ENCODE data around the gene NPAS3. TPM values are rescaled to one million over a fixed set of nuclear protein-coding genes. Genes with fewer than 3 reads are reported as not detected.

Gene NPAS3
- total and polyA plus RNA-seq, 2 of the 8 experiments (the other 6 are each of a cell fraction or from before 2014, with no cell fraction given): 0.11 to 0.60 TPM

DNA sequence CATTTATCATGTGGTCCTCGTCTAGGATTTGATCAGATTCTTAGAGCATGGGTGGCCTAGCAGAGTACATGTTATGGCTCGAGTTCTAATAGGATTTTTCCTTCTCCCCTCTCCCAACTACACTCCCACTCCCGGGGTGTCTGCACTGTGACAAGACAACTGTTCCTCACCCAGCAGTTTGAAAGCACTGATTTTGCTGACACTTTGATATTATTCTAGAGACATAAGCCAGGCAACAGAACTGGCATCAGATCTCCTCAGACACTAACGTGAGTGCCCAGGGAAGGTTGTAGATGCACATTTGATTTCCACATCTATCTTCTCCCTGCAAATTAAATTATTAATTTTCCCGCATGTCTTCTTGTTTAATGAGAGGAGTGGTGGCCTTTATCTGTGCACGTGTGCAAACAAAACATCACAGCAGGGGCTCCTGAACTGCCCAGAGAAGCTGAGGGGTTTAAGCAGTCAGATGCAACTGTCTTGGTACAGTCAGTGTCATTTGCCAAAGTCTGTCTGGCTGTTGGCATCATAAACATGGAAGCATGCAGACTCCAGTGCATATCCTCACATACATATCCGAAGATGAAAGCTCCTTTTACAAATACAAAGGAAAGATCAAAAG is 491.8 kb downstream of the NPAS3 start:
- no peaks in the 10 kb centered on the region for H3K4me1 ChIP-seq (replicated peaks in 1 of 4; ENCODE audit: control insufficient read depth in 3 of 4, insufficient read depth in 4 of 4, low read length in 3 of 4)
- no peak overlapping the region for H3K4ac ChIP-seq (replicated peaks; ENCODE audit: insufficient read length, low read depth, low read length)
- H3K14ac ChIP-seq (ENCODE audit: insufficient read length): no peak overlapping the region
- no peak overlapping the region for H2BK5ac ChIP-seq (ENCODE audit: low read depth, low read length)
- no peak overlapping the region for H3K27ac ChIP-seq (ENCODE audit: low read depth, low read length)
- H3K79me1 ChIP-seq (ENCODE audit: low read depth, low read length): no peaks in the 10 kb centered on the region
- POLR2A ChIA-PET (ENCODE audit: partially characterized antibody): no interaction called here
- H3K23me2 ChIP-seq (ENCODE audit: low read depth, low read length): no peaks in the 10 kb centered on the region
- no peak overlapping the region for H2BK120ac ChIP-seq (replicated peaks; ENCODE audit: low read depth, low read length)
- no peaks in the 10 kb centered on the region for H3K79me2 ChIP-seq (ENCODE audit: control insufficient read depth in 1 of 2, insufficient read depth in 2 of 2, low read length in 2 of 2)
- H4K91ac ChIP-seq (replicated peaks; ENCODE audit: insufficient read length, low read length): no peak overlapping the region
- no peak for FAIRE-seq
- H2AFZ ChIP-seq (ENCODE audit: low read length): 0 out of 2 replicates have a peak overlapping the region, but pooled peaks have one; percentile 12
- H3K9me3 ChIP-seq (ENCODE audit: insufficient read depth in 2 of 2, low read depth in 1 of 2, low read length in 1 of 2): no peaks in the 10 kb centered on the region
- H3K56ac ChIP-seq (replicated peaks; ENCODE audit: insufficient read length, low read depth, low read length): no peak overlapping the region
- CTCF ChIA-PET (ENCODE audit: partially characterized antibody): interaction anchor here (1.0 kb wide), 1 partner anchor 9 kb away, joined by 3 read pairs; no protein-coding TSS in a partner anchor
- no peak overlapping the region for H2BK20ac ChIP-seq (ENCODE audit: low read length)
- no peak overlapping the region for H3K9ac ChIP-seq (replicated peaks in 1 of 4; ENCODE audit: extremely low read depth in 1 of 4, low read depth in 3 of 4, low read length in 3 of 4)
- DNase-seq (ENCODE audit: low read depth in 1 of 2, low spot score in 2 of 2): no peak
- H3K4me2 ChIP-seq (ENCODE audit: insufficient read depth in 1 of 2, low read depth in 2 of 2, low read length in 2 of 2): no peak overlapping the region
- H4K8ac ChIP-seq (ENCODE audit: extremely low read depth, insufficient read depth, low read length): no peak overlapping the region
- no peak overlapping the region for H4K5ac ChIP-seq (ENCODE audit: insufficient read length, low read depth, low read length)
- no peak overlapping the region for H3K23ac ChIP-seq (ENCODE audit: insufficient read length)
- H3K36me3 ChIP-seq (ENCODE audit: control insufficient read depth in 2 of 4, insufficient read depth in 4 of 4, low read length in 3 of 4): no peaks in the 10 kb centered on the region
- no peak overlapping the region for H3K18ac ChIP-seq (ENCODE audit: extremely low read depth, low read length)
- WGBS, 2 experiments (ENCODE audit: extremely low coverage in 1 of 2, insufficient coverage in 1 of 2, insufficient read length in 1 of 2, insufficient replicate concordance in 2 of 2, low coverage in 1 of 2, low lambda C conversion rate in 2 of 2, missing lambda C conversion rate in 1 of 2): 88% methylated on average over 7 of the region's 7 CpGs; no CpG with 5 or more reads in 1 of the 2 experiments
- no peaks in the 10 kb centered on the region for H4K20me1 ChIP-seq (replicated peaks in 1 of 2; ENCODE audit: control insufficient read depth in 1 of 2, insufficient read depth in 2 of 2, low read length in 2 of 2)
- H3K27me3 ChIP-seq (replicated peaks in 1 of 4; ENCODE audit: control insufficient read depth in 3 of 4, extremely low read depth in 1 of 4, insufficient read depth in 3 of 4, low read length in 3 of 4): no peaks in the 10 kb centered on the region
- H2AK5ac ChIP-seq (ENCODE audit: low read depth, low read length): no peak overlapping the region
- H2BK15ac ChIP-seq (ENCODE audit: low read length): no peak overlapping the region
- no peak overlapping the region for H3K4me3 ChIP-seq (ENCODE audit: extremely low read depth in 1 of 4, insufficient read depth in 2 of 4, low read depth in 3 of 4, low read length in 4 of 4)
- no peak overlapping the region for H2BK12ac ChIP-seq (ENCODE audit: low read depth, low read length)
- TF ChIP-seq, protein P1, sequence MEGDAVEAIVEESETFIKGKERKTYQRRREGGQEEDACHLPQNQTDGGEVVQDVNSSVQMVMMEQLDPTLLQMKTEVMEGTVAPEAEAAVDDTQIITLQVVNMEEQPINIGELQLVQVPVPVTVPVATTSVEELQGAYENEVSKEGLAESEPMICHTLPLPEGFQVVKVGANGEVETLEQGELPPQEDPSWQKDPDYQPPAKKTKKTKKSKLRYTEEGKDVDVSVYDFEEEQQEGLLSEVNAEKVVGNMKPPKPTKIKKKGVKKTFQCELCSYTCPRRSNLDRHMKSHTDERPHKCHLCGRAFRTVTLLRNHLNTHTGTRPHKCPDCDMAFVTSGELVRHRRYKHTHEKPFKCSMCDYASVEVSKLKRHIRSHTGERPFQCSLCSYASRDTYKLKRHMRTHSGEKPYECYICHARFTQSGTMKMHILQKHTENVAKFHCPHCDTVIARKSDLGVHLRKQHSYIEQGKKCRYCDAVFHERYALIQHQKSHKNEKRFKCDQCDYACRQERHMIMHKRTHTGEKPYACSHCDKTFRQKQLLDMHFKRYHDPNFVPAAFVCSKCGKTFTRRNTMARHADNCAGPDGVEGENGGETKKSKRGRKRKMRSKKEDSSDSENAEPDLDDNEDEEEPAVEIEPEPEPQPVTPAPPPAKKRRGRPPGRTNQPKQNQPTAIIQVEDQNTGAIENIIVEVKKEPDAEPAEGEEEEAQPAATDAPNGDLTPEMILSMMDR (IDR thresholded peaks at IDR 0.05; ENCODE audit: control extremely low read depth in 1 of 3, insufficient read depth in 1 of 3, low read depth in 1 of 3, low read length in 3 of 3): no peak
- no peak for TF ChIP-seq CHD1 (IDR thresholded peaks at IDR 0.05; ENCODE audit: low read depth, low read length)
- TF ChIP-seq, protein P2, sequence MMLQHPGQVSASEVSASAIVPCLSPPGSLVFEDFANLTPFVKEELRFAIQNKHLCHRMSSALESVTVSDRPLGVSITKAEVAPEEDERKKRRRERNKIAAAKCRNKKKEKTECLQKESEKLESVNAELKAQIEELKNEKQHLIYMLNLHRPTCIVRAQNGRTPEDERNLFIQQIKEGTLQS (IDR thresholded peaks at IDR 0.05; ENCODE audit: insufficient read depth, low read depth, low read length): no peak
- TF ChIP-seq MAFK (IDR thresholded peaks at IDR 0.05; ENCODE audit: low read depth, low read length): no peak
- no peak for TF ChIP-seq KDM4A (IDR thresholded peaks at IDR 0.05; ENCODE audit: low read depth, low read length, severe bottlenecking)
- TF ChIP-seq SIX5 (IDR thresholded peaks at IDR 0.05; ENCODE audit: low read depth, low read length): no peak
- no peak for TF ChIP-seq GTF2F1 (IDR thresholded peaks at IDR 0.05; ENCODE audit: borderline replicate concordance, low read depth, low read length)
- TF ChIP-seq, protein P3, sequence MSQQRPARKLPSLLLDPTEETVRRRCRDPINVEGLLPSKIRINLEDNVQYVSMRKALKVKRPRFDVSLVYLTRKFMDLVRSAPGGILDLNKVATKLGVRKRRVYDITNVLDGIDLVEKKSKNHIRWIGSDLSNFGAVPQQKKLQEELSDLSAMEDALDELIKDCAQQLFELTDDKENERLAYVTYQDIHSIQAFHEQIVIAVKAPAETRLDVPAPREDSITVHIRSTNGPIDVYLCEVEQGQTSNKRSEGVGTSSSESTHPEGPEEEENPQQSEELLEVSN (IDR thresholded peaks at IDR 0.05): no peak
- TF ChIP-seq HDAC2 (IDR thresholded peaks at IDR 0.05; ENCODE audit: borderline replicate concordance in 1 of 2, low read depth in 2 of 2, low read length in 2 of 2): no peak

Measured in H1 (cell line).